CD14-positive monocyte (primary cell): ENCODE measurements around the gene MORN4. TPM values are rescaled to one million over a fixed set of nuclear protein-coding genes. Genes with fewer than 3 reads are reported as not detected.

Experiments
- DNase-seq, 3 donors: peaks; one replicate each; pipeline ENCODE4 v3.0.0-alpha.2; 2011 to 2022
- H2AFZ ChIP-seq: 2 replicates; pipeline ENCODE4 v1.6.0; 2012; ENCODE audit warnings: mild to moderate bottlenecking, low read depth, low read length, inconsistent platforms; ENCODE audit not compliant: insufficient read depth, poor library complexity, severe bottlenecking
- H3K27ac ChIP-seq, 2 donors: 1 replicate in 1 of 2; 2 replicates in 1 of 2; pipeline ENCODE4 v1.5.1; 2012 to 2013; ENCODE audit warnings: low read length in 2 of 2, control low read depth in 1 of 2, inconsistent platforms in 1 of 2, low read depth in 1 of 2, mild to moderate bottlenecking in 1 of 2
- H3K27me3 ChIP-seq, 2 donors: one replicate each; pipeline versions ENCODE4 v1.6.0 to v1.6.1; 2011 to 2013; ENCODE audit warnings: low read length in 2 of 2; ENCODE audit not compliant: control insufficient read depth in 2 of 2, insufficient read depth in 2 of 2
- H3K36me3 ChIP-seq, 2 donors: replicated peaks in 1 of 2; 1 replicate in 1 of 2; 2 replicates in 1 of 2; pipeline versions ENCODE4 v1.5.1 to v1.6.1; 2012 to 2013; ENCODE audit warnings: low read length in 2 of 2, control low read depth in 1 of 2, inconsistent platforms in 1 of 2, mild to moderate bottlenecking in 1 of 2; ENCODE audit not compliant: insufficient read depth in 2 of 2, control insufficient read depth in 1 of 2
- H3K4me1 ChIP-seq, 2 donors: 1 replicate in 1 of 2; 2 replicates in 1 of 2; pipeline versions ENCODE4 v1.5.1 to v1.6.1; 2012 to 2013; ENCODE audit warnings: low read length in 2 of 2, control low read depth in 1 of 2, inconsistent platforms in 1 of 2, mild to moderate bottlenecking in 1 of 2, moderate library complexity in 1 of 2; ENCODE audit not compliant: insufficient read depth in 2 of 2, control insufficient read depth in 1 of 2
- H3K4me2 ChIP-seq: replicated peaks from 2 replicates; pipeline ENCODE3; 2012; ENCODE audit warnings: low read length, moderate library complexity, mild to moderate bottlenecking; ENCODE audit not compliant: poor library complexity, severe bottlenecking; ENCODE audit errors: extremely low read depth
- H3K4me3 ChIP-seq, 3 experiments: fragments of 200-600 bp in 1 of 3; sonication (generic) in 1 of 3; replicated peaks in 1 of 3; 1 replicate in 2 of 3; 2 replicates in 1 of 3; pipeline ENCODE4 v1.5.1; 2011 to 2013; ENCODE audit warnings: low read length in 3 of 3, mild to moderate bottlenecking in 3 of 3, control low read depth in 2 of 3, low read depth in 2 of 3, inconsistent platforms in 1 of 3, moderate library complexity in 1 of 3
- H3K79me2 ChIP-seq: 2 replicates; pipeline ENCODE4 v1.6.0; 2012; ENCODE audit warnings: mild to moderate bottlenecking, control low read depth, inconsistent platforms, low read length, moderate library complexity; ENCODE audit not compliant: insufficient read depth
- H3K9ac ChIP-seq: 2 replicates; pipeline ENCODE4 v1.6.0; 2017; ENCODE audit warnings: low read length, mild to moderate bottlenecking; ENCODE audit not compliant: insufficient read depth, poor library complexity, severe bottlenecking
- H3K9me3 ChIP-seq, 2 donors: replicated peaks in 1 of 2; 1 replicate in 1 of 2; 2 replicates in 1 of 2; pipeline versions ENCODE4 v1.5.1 to v1.6.1; 2012 to 2013; ENCODE audit warnings: low read length in 2 of 2, control low read depth in 1 of 2; ENCODE audit not compliant: control insufficient read depth in 1 of 2, insufficient read depth in 1 of 2
- H4K20me1 ChIP-seq: 2 replicates; pipeline ENCODE4 v1.6.0; 2012; ENCODE audit warnings: mild to moderate bottlenecking, low read length, control low read depth, moderate library complexity; ENCODE audit not compliant: insufficient read depth
- H3K27ac Mint-ChIP-seq, 7 donors: one replicate each; pipeline ENCODE4 v1.8.0; 2020; ENCODE audit warnings: mild to moderate bottlenecking in 7 of 7, mixed read lengths in 7 of 7, moderate library complexity in 6 of 7, inconsistent platforms in 2 of 7
- H3K27me3 Mint-ChIP-seq, 3 donors: one replicate each; pipeline ENCODE4 v1.8.0; 2021 to 2022; ENCODE audit warnings: low read depth in 3 of 3, mild to moderate bottlenecking in 3 of 3, mixed read lengths in 3 of 3, moderate library complexity in 3 of 3, inconsistent platforms in 1 of 3
- H3K36me3 Mint-ChIP-seq, 2 donors: one replicate each; pipeline ENCODE4 v1.8.0; 2020; ENCODE audit warnings: mixed read lengths in 2 of 2, inconsistent platforms in 1 of 2, mild to moderate bottlenecking in 1 of 2
- H3K4me1 Mint-ChIP-seq: one replicate; pipeline ENCODE4 v1.8.0; 2020; ENCODE audit warnings: mild to moderate bottlenecking, mixed read lengths
- H3K4me3 Mint-ChIP-seq, 2 donors: one replicate each; pipeline ENCODE4 v1.8.0; 2020; ENCODE audit warnings: mild to moderate bottlenecking in 2 of 2, mixed read lengths in 2 of 2, moderate library complexity in 1 of 2
- H3K9me3 Mint-ChIP-seq, 7 donors: one replicate each; pipeline ENCODE4 v1.8.0; 2020 to 2022; ENCODE audit warnings: mixed read lengths in 7 of 7, mild to moderate bottlenecking in 6 of 7, moderate library complexity in 6 of 7, inconsistent platforms in 2 of 7
- WGBS: methylation state at CpG from one replicate; pipeline ENCODE4 v1.1.5; 2013; ENCODE audit warnings: missing lambda C conversion rate; ENCODE audit not compliant: insufficient coverage; 5-methylcytosine and 5-hydroxymethylcytosine counted together
- intact Hi-C, 2 donors: fragments of 100-400 bp; cut with micrococcal nuclease; formaldehyde crosslinking; loops; one replicate each; pipeline versions ENCODE4 v1.15.0 to v1.15.1; 2023
- polyA plus RNA-seq, 3 donors: library from polyadenylated mRNA; depleted of rRNA in 1 of 3; unstranded in 2 of 3; stranded (reverse) in 1 of 3; fragments of 300-500 nt in 2 of 3; fragments of >200 nt in 1 of 3; fragmentation: Illumina TruSeq in 2 of 3; gene quantifications; 1 replicate in 2 of 3; 2 replicates in 1 of 3; pipeline ENCODE4 v1.2.3, GENCODE V29; 2012 to 2021
- TF ChIP-seq, protein P1 (sequence below): fragments of 200-600 bp; IDR thresholded peaks from one replicate; pipeline ENCODE4 v1.8.0; 2022; ENCODE audit warnings: antibody characterized with exemption, mild to moderate bottlenecking

The MORN4 gene
- polyA plus RNA-seq, 3 donors, result not detected

- Histone ChIP-seq H2AFZ (no peak overlapping the region), H3K27me3 (no peaks in the 10 kb centered on the region), H3K79me2 (no peaks in the 10 kb centered on the region), H3K4me1 (no peaks in the 10 kb centered on the region), H3K4me2 (no peak overlapping the region), H3K27ac (no peak overlapping the region), H3K9ac (no peak overlapping the region), H3K36me3 (peaks cover 72 to 84% of the 10 kb centered on the region in 2 donors), H3K4me3 (no peak overlapping the region), H4K20me1 (no peaks in the 10 kb centered on the region), H3K9me3 (no peaks in the 10 kb centered on the region)
- Mint-ChIP-seq H3K9me3 (no peaks in the 10 kb centered on the region), H3K4me1 (no peaks in the 10 kb centered on the region), H3K27me3 (no peaks in the 10 kb centered on the region), H3K4me3 (no peak overlapping the region), H3K27ac (no peak overlapping the region), H3K36me3 (peaks cover 70 to 83% of the 10 kb centered on the region in 2 donors)
- no peak for DNase-seq
- TF ChIP-seq, protein P1, sequence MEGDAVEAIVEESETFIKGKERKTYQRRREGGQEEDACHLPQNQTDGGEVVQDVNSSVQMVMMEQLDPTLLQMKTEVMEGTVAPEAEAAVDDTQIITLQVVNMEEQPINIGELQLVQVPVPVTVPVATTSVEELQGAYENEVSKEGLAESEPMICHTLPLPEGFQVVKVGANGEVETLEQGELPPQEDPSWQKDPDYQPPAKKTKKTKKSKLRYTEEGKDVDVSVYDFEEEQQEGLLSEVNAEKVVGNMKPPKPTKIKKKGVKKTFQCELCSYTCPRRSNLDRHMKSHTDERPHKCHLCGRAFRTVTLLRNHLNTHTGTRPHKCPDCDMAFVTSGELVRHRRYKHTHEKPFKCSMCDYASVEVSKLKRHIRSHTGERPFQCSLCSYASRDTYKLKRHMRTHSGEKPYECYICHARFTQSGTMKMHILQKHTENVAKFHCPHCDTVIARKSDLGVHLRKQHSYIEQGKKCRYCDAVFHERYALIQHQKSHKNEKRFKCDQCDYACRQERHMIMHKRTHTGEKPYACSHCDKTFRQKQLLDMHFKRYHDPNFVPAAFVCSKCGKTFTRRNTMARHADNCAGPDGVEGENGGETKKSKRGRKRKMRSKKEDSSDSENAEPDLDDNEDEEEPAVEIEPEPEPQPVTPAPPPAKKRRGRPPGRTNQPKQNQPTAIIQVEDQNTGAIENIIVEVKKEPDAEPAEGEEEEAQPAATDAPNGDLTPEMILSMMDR, result no peak
- intact Hi-C loops, result loop anchor here in 1 of 2 donors (10.0 kb wide), 1 partner anchor 92 kb away; the partner anchor contains the start of gene ANKRD2
- WGBS, result 100% methylated on average over 3 of the region's 7 CpGs
Observed at GRCh38 chr10:97666992-97667391, 33.7 kb upstream of the MORN4 start.

GRCh38 chr10:97664282-97664850 lies 31.1 kb upstream of the MORN4 start:
- TF ChIP-seq, protein P1, result no peak
- Mint-ChIP-seq H3K27me3 (no peaks in the 10 kb centered on the region), H3K4me1 (no peaks in the 10 kb centered on the region), H3K4me3 (no peak overlapping the region), H3K27ac (peak overlapping the region in 1 of 7 donors; percentile 46), H3K9me3 (no peaks in the 10 kb centered on the region), H3K36me3 (peaks cover 72 to 76% of the 10 kb centered on the region in 2 donors)
- H3K9ac ChIP-seq, result no peak overlapping the region
- H4K20me1 ChIP-seq, result no peaks in the 10 kb centered on the region
- no peak overlapping the region for H2AFZ ChIP-seq
- intact Hi-C loops, result loop anchor here in 1 of 2 donors (10.0 kb wide), 1 partner anchor 90 kb away; the partner anchor contains the start of gene ANKRD2
- H3K4me2 ChIP-seq, result no peak overlapping the region
- WGBS, result 78% methylated on average over 1 of the region's 1 CpG
- no peak for DNase-seq
- H3K27ac ChIP-seq, result no peak overlapping the region
- H3K4me1 ChIP-seq, result no peaks in the 10 kb centered on the region
- H3K9me3 ChIP-seq, result no peaks in the 10 kb centered on the region
- no peaks in the 10 kb centered on the region for H3K79me2 ChIP-seq
- no peaks in the 10 kb centered on the region for H3K27me3 ChIP-seq
- peaks cover 68 to 78% of the 10 kb centered on the region in 2 donors for H3K36me3 ChIP-seq
- no peak overlapping the region for H3K4me3 ChIP-seq
